HG03039 (cell line): ENCODE data around the gene C17orf107.
"Not testable (repeated sequence)": the region's sequence is repeated elsewhere in the genome, so short reads cannot be mapped to it uniquely, and the experiment has no call there.

Experiments used
- ATAC-seq: cut with Tn5 transposase; IDR thresholded peaks from one replicate; pipeline ENCODE4 v1.9.1; 2021; ENCODE audit warnings: mild to moderate bottlenecking, moderate library complexity; ENCODE audit not compliant: unreplicated experiment

The C17orf107 gene

GRCh38 chr17:4899341-4900230 is at the start of gene C17orf107:
Gene C17orf107 (plus strand): TSS chr17:4899536. CDS start chr17:4899763, 227 bp downstream.
- no peak for ATAC-seq

DNA sequence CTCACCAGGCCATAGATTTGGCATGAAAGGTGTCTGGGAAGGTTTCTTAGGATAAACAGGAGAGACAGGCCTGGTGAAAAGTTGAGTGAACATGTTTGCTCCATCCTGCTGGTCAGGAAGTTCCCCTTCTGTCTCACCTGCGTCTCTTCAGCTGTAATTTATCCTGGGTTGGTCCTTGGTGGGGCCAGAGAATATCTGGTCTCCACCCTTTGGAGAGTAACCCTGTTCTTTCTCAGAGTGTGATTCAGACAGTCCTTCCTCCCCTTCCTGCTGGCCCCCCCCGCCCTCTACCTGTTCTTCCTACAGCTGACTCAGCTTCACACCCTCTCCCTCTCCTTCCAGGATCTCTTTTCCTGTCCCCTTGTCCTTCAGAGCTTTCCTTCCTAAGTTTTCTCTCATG is 49.1 kb upstream of the C17orf107 start:
- ATAC-seq = no peak

DNA sequence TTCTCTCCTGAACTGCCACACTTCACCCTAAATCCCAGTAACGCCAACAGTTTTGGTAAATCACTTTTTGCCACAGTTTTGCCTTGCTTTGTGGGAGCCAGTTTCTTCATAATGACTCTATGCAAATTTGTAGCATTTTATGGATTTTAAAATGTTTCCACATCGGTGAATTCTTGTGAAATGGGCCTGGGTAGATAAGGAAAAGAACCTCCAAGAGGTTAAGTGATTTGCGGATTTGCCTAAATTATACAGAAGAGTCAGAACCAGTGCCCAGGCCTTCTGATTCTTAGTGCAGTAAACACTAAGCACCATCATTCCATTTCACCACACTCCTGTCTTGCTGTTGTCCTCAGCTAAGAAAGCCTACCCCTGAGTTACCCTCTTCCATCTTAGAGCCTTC is 48.3 kb upstream of the C17orf107 start:
- no peak for ATAC-seq

DNA sequence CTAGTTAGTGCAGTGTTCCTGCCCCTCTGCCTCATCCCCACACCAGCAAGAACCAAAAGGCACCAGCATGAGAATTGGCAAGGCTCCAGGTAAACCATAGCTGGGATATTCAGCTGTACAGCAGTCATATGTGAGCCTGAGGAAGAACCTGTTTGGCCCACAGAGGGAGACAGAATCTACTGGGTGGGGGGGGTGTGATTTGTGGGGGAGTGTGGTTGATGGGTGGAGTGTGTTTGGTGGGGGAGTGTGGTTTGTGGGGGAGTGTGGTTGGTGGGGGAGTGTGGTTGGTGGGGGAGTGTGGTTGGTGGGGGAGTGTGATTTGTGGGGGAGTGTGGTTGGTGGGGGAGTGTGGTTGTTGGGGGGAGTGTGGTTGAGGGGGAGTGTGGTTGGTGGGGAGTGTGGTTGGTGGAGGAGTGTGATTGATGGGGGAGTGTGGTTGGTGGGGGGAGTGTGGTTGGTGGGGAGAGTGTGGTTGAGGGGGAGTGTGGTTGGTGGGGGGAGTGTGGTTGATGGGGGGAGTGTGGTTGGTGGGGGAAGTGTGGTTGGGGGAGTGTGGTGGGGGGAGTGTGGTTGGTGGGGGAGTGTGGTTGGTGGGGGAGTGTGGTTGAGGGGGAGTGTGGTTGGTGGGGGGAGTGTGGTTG is 46.6 kb upstream of the C17orf107 start:
- no peak for ATAC-seq

DNA sequence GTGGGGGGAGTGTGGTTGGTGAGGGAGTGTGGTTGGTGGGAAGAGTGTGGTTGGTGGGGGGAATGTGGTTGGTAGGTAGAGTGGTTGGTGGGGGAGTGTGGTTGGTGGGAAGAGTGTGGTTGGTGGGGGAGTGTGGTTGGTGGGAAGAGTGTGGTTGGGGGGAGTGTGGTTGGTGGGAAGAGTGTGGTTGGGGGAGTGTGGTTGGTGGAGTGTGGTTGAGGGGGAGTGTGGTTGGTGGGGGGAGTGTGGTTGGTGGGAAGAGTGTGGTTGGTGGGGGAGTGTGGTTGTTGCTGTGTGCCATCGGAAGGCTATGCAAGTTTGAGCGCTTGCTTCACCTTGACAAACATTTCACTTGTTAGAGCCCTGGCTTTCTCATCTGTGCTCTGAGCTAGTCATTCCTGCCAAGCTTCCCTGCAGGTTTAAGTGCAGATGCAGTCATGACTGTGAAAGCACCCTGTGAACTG is 46.1 kb upstream of the C17orf107 start:
- no peak for ATAC-seq

DNA sequence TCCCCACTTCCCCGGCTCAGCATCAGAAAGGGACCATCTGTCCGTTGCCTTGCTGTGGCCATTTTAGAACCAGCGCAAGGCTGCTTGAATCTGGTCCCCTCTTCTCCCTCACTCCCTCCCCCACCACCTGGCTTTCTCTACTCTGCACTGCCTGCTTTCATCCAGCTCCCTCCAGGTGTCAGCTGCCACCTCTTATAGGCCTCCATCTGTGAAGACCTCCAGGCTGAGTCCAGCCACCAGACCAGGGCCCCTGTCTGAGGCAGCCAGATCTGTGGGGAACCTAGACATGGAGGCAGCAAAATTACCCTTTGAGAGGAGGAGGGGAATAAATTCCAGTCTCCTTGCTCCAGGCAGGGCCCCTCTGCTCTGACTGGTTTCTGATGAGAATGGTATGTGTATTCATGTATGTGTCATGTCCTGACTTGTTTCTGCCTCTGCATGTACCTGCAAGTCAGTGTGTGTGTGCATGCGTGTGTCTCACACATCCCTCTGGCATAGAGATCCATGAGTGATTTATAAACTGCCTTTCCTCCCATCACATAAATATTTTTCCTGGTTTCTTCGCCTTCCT is 45.1 kb upstream of the C17orf107 start:
- no peak for ATAC-seq

GRCh38 chr17:4856271-4856936 is 42.9 kb upstream of the C17orf107 start:
- ATAC-seq = no peak

DNA sequence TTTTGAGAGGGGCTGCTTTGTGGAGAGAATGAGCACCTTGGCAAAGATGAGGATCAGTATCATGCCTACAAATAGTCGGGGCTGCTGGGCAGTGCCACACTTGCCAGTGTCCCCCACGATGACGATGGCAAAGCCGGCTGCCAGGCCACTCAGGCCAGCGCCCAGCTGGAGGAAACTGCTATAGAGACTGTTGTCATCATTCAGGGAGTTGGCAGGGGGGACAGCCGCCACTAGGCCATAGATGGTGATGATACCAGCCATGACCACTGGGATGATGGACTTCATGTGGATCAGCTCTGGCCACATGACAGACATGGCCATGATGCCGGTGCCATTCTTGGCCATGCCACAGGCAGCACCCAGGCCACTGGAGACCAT is 42.4 kb upstream of the C17orf107 start:
- ATAC-seq = no peak

GRCh38 chr17:4857347-4857746 is 42.0 kb upstream of the C17orf107 start:
- ATAC-seq = not testable (repeated sequence)

DNA sequence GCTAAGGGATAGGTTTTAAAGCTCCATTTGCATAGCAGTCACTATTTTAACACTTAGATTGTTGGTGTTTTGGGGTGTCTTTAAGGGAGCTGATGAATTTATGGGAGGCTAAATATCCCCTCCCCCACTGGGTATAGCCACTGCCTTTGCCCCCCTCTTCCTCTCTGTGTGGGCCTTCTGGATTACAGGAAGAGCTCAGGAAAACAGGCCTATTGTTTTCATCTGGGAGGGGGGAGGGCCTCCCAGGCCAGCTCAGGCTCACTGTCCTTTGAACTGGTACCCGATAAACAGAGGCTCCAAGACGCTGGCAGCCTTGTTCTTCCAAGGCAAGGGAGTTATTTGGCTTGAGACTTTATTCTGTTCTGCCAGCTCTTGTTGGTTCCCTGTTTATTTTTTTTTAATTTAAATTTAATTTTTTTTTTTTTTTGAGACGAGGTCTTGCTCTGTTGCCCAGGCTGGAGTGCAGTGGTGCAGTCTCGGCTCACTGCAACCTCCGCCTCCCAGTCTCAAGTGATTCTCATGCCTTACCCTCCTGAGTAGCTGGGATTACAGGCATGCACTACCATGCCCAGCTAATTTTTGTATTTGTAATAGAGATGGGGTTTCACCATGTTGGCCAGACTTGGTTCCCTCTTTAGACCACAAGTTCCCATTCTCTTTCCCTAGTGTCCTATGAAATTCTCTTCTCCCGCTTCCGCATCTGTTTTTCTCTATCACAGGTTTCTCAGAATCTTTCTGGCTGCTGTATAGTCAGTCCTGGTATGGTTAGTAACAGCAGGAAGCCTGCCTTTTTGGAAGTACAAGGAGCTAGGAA is 41.1 kb upstream of the C17orf107 start:
- ATAC-seq = no peak

DNA sequence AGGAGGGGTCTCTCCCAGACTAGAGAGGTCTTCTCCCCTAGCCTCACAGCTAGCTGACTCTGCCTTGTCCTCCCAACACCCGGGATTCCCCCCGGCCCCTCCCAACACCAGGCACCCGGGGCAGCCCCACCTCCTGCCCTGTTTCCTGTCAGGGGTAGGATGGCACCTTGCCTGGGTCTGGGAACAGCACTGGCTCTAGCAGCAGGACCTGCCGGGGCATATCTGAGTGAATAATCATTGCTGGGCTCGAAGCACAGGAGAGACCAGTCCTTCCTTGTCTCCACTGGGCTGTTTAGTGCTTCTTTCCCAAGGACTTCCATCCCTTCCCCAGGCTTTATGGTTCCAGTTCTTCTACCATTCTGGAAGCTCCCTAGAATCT is 40.5 kb upstream of the C17orf107 start:
- ATAC-seq = no peak

- no peak for ATAC-seq
These were observed 39.3 kb upstream of the C17orf107 start for GRCh38 chr17:4859816-4860625.

- no peak for ATAC-seq
These were observed 38.7 kb upstream of the C17orf107 start for GRCh38 chr17:4860651-4861050.

GRCh38 chr17:4861052-4861451 is 38.3 kb upstream of the C17orf107 start:
- no peak for ATAC-seq

GRCh38 chr17:4862720-4863119 is 36.6 kb upstream of the C17orf107 start:
- no peak for ATAC-seq

DNA sequence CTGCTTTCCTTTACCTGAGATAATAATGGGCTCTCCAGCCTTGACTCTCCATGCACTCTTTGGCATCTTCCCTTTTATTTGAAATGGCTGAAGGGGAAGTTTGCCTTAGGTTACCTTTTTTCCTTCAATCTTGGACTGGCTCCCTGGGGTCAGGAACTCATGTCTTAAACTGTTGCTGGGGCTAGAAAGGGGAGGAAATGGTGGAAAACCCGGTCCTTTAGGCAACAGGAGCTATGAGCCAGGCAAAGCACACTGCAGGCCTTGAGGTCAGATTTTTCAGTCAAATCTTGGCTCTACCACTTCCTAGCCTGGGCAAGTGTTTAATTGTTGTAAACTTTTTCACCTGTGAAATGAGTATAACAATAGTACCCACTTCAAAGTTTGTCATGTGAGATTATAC is 36.0 kb upstream of the C17orf107 start:
- ATAC-seq = no peak

DNA sequence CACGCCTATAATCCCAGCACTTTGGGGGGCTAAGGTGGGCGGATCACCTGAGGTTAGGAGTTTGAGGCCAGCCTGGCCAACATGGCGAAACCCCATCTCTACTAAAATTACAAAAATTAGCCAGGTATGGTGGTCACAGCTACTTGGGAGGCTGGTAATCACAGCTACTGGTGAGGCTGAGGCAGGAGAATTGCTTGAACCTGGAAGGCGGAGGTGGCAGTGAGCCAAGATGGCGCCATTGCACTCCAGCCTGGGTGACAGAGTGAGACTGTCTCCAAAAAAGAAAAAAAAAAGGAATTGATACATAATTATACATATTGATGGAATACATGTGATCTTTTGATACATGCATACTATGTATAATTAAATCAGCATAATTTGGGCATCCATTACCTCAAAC is 31.8 kb upstream of the C17orf107 start:
- ATAC-seq = not testable (repeated sequence)

DNA sequence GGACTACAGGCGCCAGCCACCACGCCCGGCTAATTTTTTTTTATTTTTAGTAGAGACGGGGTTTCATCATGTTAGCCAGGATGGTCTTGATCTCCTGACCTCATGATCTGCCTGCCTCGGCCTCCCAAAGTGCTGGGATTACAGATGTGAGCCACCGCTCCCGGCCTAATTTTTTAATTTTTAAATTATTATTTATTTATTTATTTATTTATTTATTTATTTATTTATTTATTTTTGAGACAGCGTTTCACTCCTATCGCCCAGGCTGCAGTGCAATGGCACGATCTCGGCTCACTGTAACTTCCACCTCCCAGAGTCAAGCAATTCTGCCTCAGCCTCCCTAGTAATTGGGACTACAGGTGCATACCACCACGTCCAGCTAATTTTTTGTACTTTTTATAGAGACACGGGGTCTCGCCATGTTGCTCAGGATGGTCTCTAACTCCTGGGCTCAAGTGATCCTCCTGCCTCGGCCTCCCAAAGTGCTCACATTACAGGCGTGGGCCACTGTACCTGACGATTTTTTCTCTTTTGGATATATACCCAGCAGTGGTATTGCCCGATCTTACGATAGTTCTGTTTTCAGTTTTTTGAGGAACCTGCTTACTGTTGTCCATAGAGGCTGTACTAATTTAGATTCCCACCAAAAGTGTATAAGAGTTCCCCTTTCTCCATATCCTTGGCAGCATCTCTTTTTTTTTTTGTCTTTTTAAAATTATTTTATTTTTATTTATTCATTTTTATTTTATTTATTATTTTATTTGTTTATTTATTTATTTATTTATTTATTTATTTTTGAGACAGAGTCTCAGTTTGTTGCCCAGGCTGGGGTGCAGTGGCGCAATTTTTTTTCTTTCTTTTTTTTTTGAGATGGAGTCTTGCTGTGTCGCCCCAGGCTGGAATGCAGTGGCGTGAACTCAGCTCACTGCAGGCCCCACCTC is 30.0 kb upstream of the C17orf107 start:
- ATAC-seq = not testable (repeated sequence)

DNA sequence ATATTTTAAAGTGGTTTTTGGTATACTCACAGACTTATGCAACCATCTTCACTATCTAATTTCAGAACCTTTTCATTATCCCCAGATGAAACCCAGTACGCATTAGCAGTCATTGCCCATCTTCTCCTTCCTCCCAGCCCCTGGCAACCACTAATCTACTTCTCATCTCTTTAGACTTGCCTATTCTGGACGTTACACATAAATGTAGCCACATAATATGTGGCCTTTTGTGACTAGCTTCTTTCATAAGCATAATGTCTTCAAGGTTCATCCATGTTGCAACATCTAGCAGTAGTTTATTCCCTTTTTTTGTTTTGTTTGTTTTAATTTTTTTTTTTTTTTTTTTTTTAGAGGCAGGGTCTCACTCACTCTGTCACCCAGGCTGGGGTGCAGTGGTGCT is 28.5 kb upstream of the C17orf107 start:
- ATAC-seq = no peak
